Panc1 (cell line): ENCODE measurements around the gene LRRC10B.

Experiments used
- CTCF ChIP-seq: fragments of 450-650 bp; IDR thresholded peaks from 2 replicates; pipeline ENCODE4 v1.5.1; 2017; ENCODE audit warnings: mild to moderate bottlenecking
- REST ChIP-seq, 2 experiments: IDR thresholded peaks; 2 replicates each; pipeline ENCODE4 v1.6.1; 2011 to 2012; ENCODE audit warnings: low read depth in 2 of 2, control low read depth in 1 of 2, low read length in 1 of 2, mild to moderate bottlenecking in 1 of 2, moderate library complexity in 1 of 2; ENCODE audit not compliant: insufficient read depth in 1 of 2
- TCF7L2 ChIP-seq: IDR thresholded peaks from 2 replicates; pipeline ENCODE4 v1.6.1; 2011; ENCODE audit warnings: mild to moderate bottlenecking, low read depth, low read length, inconsistent platforms

- TF ChIP-seq CTCF, result no peak
- TF ChIP-seq TCF7L2, result no peak
- no peak for TF ChIP-seq REST (IDR thresholded peaks at IDR 0.05; ENCODE audit: insufficient read depth in 1 of 2, low read depth in 2 of 2, low read length in 1 of 2)
Measured at GRCh38 chr11:61533039-61533375, 24.5 kb downstream of the LRRC10B start.
